ENCODE measurements around the gene VPREB1.

DNA sequence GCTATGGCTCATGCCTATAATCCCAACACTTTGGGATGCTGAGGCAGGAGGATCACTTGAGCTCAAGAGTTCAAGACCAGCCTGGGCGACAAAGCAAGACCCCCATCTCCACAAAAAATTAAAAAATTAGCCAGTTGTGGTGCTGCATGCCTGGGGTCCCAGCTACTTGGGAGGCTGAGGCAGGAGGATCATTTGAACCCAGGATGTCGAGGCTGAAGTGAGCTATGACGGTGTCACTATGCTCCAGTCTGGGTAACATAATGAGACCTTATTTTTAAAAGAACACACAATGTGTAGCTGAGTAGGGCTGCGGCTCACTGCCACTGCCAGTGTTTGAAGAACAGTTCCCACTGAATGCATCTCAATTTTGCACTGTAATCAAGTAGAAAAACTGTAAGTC lies 7.1 kb upstream of the VPREB1 start:
- TF ChIP-seq CTCF (IDR thresholded peaks at IDR 0.05): no peak
- no peak for TF ChIP-seq EZH2 (IDR thresholded peaks at IDR 0.05)

All from neural progenitor cell (in vitro differentiated cells).